Astrocyte of the cerebellum (primary cell): ENCODE data around the gene FAU.

Experiments
- DNase-seq: peaks from one replicate; pipeline ENCODE4 v3.0.0-alpha.2; 2011; ENCODE audit warnings: low read depth
- H3K4me3 ChIP-seq: 2 replicates; pipeline ENCODE4 v1.5.1; 2011; ENCODE audit warnings: mild to moderate bottlenecking, low read depth, low read length, moderate library complexity
- CTCF ChIP-seq: IDR thresholded peaks from 2 replicates; pipeline ENCODE4 v1.5.1; 2012; ENCODE audit warnings: low read length, low read depth, moderate library complexity, mild to moderate bottlenecking; ENCODE audit errors: missing control alignments
- in situ Hi-C: cut with HindIII; loops from 2 replicates; pipeline ENCODE4 v1.10.0; 2017; ENCODE audit warnings: low sequenced_read_pairs

FAU gene

DNA sequence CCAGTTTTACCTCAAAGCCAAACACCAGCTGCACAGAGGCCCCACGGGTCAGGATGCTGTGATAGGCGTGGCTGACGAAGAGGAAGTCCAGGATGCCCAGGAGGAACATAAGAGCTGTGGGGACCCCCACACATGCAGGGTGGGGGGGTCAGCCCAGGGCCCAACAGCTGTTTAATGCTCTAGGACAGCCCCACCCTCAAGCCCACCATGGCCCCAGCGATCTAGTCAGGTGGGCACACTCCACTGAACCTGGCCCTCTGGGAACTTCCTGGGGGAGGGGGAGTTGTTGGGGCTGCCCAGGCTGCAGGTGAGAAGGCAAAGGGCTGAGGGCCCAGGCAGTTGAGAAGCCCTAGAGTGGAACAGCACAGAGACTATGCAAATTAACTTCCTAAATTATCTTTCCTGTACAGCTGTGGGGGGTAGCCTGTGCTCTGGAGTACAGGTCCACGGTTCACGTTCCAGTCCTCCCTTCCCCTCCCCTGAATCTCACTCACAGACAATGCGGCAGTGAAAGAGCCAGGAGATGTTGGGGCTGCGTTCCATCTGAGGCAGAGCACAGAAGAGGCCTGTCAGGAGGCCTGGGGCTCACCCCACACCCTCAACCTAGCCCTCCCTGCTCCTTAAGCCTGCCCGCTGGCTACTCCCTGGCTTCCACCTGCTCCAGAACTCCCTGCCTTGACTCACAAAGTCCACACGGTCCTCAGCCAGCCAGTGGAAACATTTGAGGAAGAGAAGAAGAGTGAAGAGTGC, 10.5 kb upstream of the FAU start:
- in situ Hi-C loops, result no loop called here
- TF ChIP-seq CTCF, result no peak
- DNase-seq, result no peak
- H3K4me3 ChIP-seq, result peak overlapping the region; percentile 78

DNA sequence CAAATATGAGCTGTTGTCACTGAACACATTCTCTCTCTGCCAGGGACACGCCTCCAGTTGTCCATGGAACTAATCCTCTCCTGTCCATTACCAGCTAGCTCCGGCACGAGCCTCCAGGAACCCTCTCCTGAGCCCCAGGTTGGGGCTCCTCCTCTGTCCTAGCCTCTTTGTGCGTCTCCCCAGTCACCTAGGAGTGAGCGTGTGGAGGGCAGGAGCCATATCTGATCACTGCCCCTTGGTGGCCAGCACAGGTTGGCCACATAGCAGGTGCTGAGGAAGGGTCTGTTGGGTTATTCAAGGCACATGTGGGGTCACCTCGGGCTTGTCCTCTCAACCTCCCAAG, 9.9 kb upstream of the FAU start:
- no peak overlapping the region for H3K4me3 ChIP-seq
- no peak for DNase-seq
- TF ChIP-seq CTCF, result no peak
- in situ Hi-C loops, result no loop called here

GRCh38 chr11:65131417-65131776, 9.5 kb upstream of the FAU start:
- in situ Hi-C loops, result no loop called here
- no peak for TF ChIP-seq CTCF
- no peak overlapping the region for H3K4me3 ChIP-seq
- no peak for DNase-seq

DNA sequence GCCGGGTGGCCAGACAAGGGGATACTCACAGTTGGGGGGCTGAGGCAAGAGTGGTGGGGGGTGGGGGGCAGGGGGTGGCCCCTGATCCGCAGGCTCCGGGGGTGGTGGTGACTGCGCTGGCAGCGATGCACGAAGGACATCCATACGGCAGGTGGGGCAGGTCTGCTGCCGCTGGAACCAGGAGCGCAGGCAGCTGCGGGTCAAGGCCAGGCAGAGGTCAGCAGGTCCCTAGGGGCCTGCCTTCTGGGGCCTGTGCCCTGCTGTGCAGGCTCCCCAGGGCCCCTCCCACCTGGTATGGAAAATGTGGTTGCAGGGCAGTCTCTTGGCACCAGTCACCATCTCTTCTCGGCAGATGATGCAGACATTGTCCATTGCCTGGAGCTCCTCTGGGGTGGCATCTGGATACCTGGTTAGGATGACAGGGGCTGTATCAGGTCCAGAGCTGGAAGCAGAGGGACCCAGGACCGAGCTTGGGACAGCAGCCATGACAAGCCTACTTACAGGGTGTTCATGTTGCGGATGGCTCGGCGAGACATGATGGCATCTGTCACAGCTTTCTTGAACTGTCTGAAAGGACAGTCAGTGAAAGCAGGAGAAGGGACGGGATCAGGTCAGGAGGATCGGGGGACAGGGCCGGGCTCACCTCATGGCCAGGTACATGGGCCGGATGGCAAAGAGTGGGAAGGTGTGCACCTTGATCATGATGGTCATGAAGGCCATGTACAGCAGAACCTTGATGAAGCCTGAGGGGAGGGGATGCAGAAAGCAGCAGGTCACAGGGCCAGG, 8.9 kb upstream of the FAU start:
- no peak overlapping the region for H3K4me3 ChIP-seq
- TF ChIP-seq CTCF, result no peak
- in situ Hi-C loops, result no loop called here
- DNase-seq, result no peak

DNA sequence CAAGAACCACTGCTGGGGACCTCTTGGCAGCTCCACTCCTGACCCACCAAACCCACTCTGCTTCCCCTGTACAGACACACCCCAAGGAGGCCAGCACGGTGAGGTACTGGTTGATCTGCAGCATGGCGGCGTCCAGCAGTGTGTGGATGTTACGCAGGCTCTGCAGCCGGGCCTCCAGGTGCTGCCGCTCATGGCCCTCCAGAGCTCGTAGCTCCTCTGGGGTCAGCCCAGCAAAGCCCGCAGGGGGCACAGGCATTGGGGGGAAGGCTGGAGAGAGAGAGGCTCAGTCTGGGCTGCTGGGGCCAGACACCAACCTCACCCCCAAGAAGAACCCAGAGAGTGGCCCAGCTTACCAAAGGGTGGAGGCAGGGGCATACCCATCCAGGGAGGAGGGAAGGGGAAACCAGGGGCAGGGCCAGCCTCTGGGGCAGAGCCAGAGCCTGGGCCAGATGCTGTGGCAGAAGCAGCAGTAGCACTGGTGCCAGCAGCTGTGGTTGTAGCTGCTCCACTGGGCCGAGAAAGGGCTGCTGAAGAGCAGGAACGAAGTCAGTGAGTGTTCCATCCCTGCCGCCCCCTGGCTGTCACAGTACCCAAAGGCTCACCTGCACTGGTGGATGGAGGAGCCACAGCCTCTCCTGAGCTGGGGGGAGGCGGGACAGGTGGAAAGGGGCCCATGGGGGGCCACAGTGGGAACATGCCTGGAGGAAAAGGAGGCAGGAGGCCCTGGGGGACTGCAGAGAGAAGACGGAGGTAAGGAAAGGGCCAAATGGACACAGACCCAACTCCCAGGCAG, 7.9 kb upstream of the FAU start:
- TF ChIP-seq CTCF, result no peak
- no peak for DNase-seq
- no peak overlapping the region for H3K4me3 ChIP-seq
- in situ Hi-C loops, result no loop called here
